ENCODE data around the gene AGPAT4.

AGPAT4 gene

GRCh38 chr6:161154796-161155335 is 119.0 kb downstream of the AGPAT4 start:
- DNase-seq, result no peak

GRCh38 chr6:161153725-161154124 is 120.1 kb downstream of the AGPAT4 start:
- no peak for DNase-seq

- DNase-seq, result no peak
Observed at GRCh38 chr6:161152907-161153662, 120.8 kb downstream of the AGPAT4 start.

GRCh38 chr6:161152527-161152862 is 121.4 kb downstream of the AGPAT4 start:
- DNase-seq, result no peak

GRCh38 chr6:161151660-161152526 is 122.0 kb downstream of the AGPAT4 start:
- no peak for DNase-seq

GRCh38 chr6:161151059-161151645 is 122.7 kb downstream of the AGPAT4 start:
- no peak for DNase-seq

- no peak for DNase-seq
Observed at GRCh38 chr6:161150566-161150965, 123.3 kb downstream of the AGPAT4 start.

- no peak for DNase-seq
Observed at GRCh38 chr6:161150136-161150535, 123.7 kb downstream of the AGPAT4 start.

- DNase-seq, result no peak
Observed at GRCh38 chr6:161143663-161144430, 130.0 kb downstream of the AGPAT4 start.

GRCh38 chr6:161142957-161143296 is 130.9 kb downstream of the AGPAT4 start:
- no peak for DNase-seq

- DNase-seq, result no peak
Observed at GRCh38 chr6:161141173-161141572, 132.7 kb downstream of the AGPAT4 start.

- no peak for DNase-seq
Observed at GRCh38 chr6:161140554-161140875, 133.3 kb downstream of the AGPAT4 start.

GRCh38 chr6:161139766-161140553 is 133.9 kb downstream of the AGPAT4 start:
- no peak for DNase-seq

- no peak for DNase-seq
Observed at GRCh38 chr6:161139304-161139765, 134.5 kb downstream of the AGPAT4 start.

GRCh38 chr6:161138543-161139303 is 135.1 kb downstream of the AGPAT4 start:
- no peak for DNase-seq

GRCh38 chr6:161137839-161138542 is 135.9 kb downstream of the AGPAT4 start:
- no peak for DNase-seq

- no peak for DNase-seq
Observed at GRCh38 chr6:161137320-161137719, 136.5 kb downstream of the AGPAT4 start.

GRCh38 chr6:161136655-161137054 is 137.2 kb downstream of the AGPAT4 start:
- DNase-seq, result no peak

GRCh38 chr6:161135695-161136591 is 137.9 kb downstream of the AGPAT4 start:
- DNase-seq, result no peak
